Activated CD4-positive, CD25-positive, alpha-beta regulatory T cell treated with anti-CD3 and anti-CD28 coated beads, Interleukin-2, amount 50 U/mL, for 72 hours (primary cell): ENCODE data around the gene RNF214.
"Not testable (repeated sequence)": the region's sequence is repeated elsewhere in the genome, so short reads cannot be mapped to it uniquely, and the experiment has no call there.

ENCODE experiments used
- DNase-seq: peaks from one replicate; pipeline ENCODE4 v3.0.0; 2021

The RNF214 gene

DNA sequence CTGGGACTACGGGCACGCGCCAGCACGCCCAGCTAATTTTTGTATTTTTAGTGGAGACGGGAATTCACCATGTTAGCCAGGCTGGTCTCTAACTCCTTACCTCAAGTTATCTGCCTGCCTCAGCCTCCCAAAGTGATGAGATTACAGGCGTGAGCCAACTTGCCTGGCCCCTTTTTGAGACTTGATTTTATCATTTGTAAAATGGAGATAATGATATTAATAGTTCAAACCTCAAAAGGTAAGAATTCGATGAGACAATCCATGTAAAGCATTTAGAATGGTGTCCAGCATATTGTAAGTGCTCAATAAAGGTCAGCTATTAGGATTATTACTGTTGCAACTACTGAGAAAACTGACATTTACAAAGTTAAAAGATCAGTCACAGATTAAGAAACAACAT, 86.3 kb downstream of the RNF214 start:
- no peak for DNase-seq

- no peak for DNase-seq
Observed at GRCh38 chr11:117319214-117319840, 86.9 kb downstream of the RNF214 start.

DNA sequence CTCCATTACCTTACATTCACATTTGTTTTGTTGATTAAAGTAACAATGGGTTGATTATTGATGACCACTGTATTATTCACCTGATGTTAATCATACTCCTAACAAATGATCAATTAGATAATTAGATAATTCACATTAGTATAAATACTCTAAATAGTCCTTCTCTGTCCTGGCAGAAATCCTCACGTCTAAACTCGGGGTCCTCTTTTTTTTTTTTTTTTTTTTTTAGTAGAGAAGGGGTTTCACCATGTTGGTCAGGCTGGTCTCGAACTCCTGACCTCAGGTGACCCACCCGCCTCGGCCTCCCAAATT, 94.7 kb downstream of the RNF214 start:
- DNase-seq: not testable (repeated sequence)

GRCh38 chr11:117327567-117328374, 95.3 kb downstream of the RNF214 start, which contains the start of gene CEP164:
Gene CEP164, plus strand, starts transcription at chr11:117327854. Its CDS starts 10,733 bp downstream, at chr11:117338587.
- DNase-seq: peak; percentile 90

GRCh38 chr11:117328375-117329010, 96.0 kb downstream of the RNF214 start:
- DNase-seq: no peak

GRCh38 chr11:117332843-117333242, 100.4 kb downstream of the RNF214 start:
- no peak for DNase-seq

GRCh38 chr11:117333917-117334316, 101.4 kb downstream of the RNF214 start:
- no peak for DNase-seq

- DNase-seq: no peak
Observed at GRCh38 chr11:117334896-117335295, 102.4 kb downstream of the RNF214 start.

GRCh38 chr11:117335399-117335798, 102.9 kb downstream of the RNF214 start:
- DNase-seq: no peak
